K562 (cell line): Measurements from ENCODE around the gene SUPT5H. TPM values are rescaled to one million over a fixed set of nuclear protein-coding genes. Genes with fewer than 3 reads are reported as not detected.
A peak's percentile ranks its signal among the peaks of the same experiment; 100 is the strongest.

Experiments
- BCOR ChIP-seq: fragments of 450-650 bp; IDR thresholded peaks from 2 replicates; pipeline ENCODE4 v1.6.1; 2016
- CCAR2 ChIP-seq: fragments of 200-400 bp; formaldehyde crosslinking; IDR thresholded peaks from 2 replicates; pipeline ENCODE4 v1.6.1; 2017; ENCODE audit warnings: mild to moderate bottlenecking, low read depth, low read length
- CCNT2 ChIP-seq: IDR thresholded peaks from 2 replicates; pipeline ENCODE4 v1.6.1; 2011; ENCODE audit warnings: borderline replicate concordance, low read depth, mild to moderate bottlenecking, moderate library complexity, mixed read lengths, low read length; ENCODE audit not compliant: insufficient read length; ENCODE audit errors: extremely low read depth
- CTCF ChIP-seq, 3 experiments: IDR thresholded peaks in 2 of 3; conservative IDR thresholded peaks in 1 of 3; 2 replicates each; pipeline ENCODE4 v1.5.1; 2011 to 2012; ENCODE audit warnings: low read length in 3 of 3, mild to moderate bottlenecking in 3 of 3, control low read depth in 2 of 3, improper control_type of control experiment in 1 of 3, inconsistent platforms in 1 of 3, low read depth in 1 of 3, mixed read lengths in 1 of 3, moderate library complexity in 1 of 3; ENCODE audit not compliant: insufficient read depth in 2 of 3
- DIDO1 ChIP-seq: fragments of 450-650 bp; IDR thresholded peaks from 2 replicates; pipeline ENCODE4 v1.6.1; 2016; ENCODE audit warnings: low read depth, missing biosample characterization, missing genetic modification characterization
- ESRRB ChIP-seq: fragments of 250-450 bp; sonication (Bioruptor Pico); IDR thresholded peaks from 2 replicates; pipeline ENCODE4 v1.5.0; 2020; ENCODE audit warnings: mild to moderate bottlenecking, moderate library complexity, borderline replicate concordance
- FIP1L1 ChIP-seq: fragments of 200-400 bp; formaldehyde crosslinking; IDR thresholded peaks from 2 replicates; pipeline ENCODE4 v1.6.1; 2018; ENCODE audit warnings: mild to moderate bottlenecking, low read depth, low read length; ENCODE audit not compliant: poor library complexity, severe bottlenecking
- HEY1 ChIP-seq: fragments of 250-450 bp; sonication (Bioruptor Pico); IDR thresholded peaks from 2 replicates; pipeline ENCODE4 v1.5.0; 2020; ENCODE audit warnings: mild to moderate bottlenecking, moderate library complexity, borderline replicate concordance
- MCM5 ChIP-seq: fragments of 450-650 bp; IDR thresholded peaks from 2 replicates; pipeline ENCODE4 v1.6.1; 2016; ENCODE audit warnings: low read depth
- PRMT5 ChIP-seq: sonication (generic); formaldehyde crosslinking; IDR thresholded peaks from 2 replicates; pipeline ENCODE4 v1.5.0; 2020; ENCODE audit warnings: missing genetic modification reagents
- RBM15 ChIP-seq: fragments of 200-400 bp; formaldehyde crosslinking; IDR thresholded peaks from 2 replicates; pipeline ENCODE4 v1.6.1; 2018; ENCODE audit warnings: mild to moderate bottlenecking, low read length, moderate library complexity; ENCODE audit not compliant: insufficient read depth
- SMAD4 ChIP-seq: fragments of 250-450 bp; sonication (Bioruptor Pico); conservative IDR thresholded peaks from 2 replicates; pipeline ENCODE4 v1.8.0; 2021; ENCODE audit warnings: inconsistent platforms, mild to moderate bottlenecking, moderate library complexity
- STAT5B ChIP-seq: fragments of 250-450 bp; sonication (Bioruptor Pico); IDR thresholded peaks from 2 replicates; pipeline ENCODE4 v1.8.0; 2021; ENCODE audit warnings: mild to moderate bottlenecking, inconsistent platforms
- SUPT5H ChIP-seq: fragments of 450-650 bp; IDR thresholded peaks from 2 replicates; pipeline ENCODE4 v1.6.1; 2016
- TCF15 ChIP-seq: fragments of 250-450 bp; sonication (Bioruptor Pico); IDR thresholded peaks from 2 replicates; pipeline ENCODE4 v1.8.0; 2022; ENCODE audit warnings: moderate library complexity, mild to moderate bottlenecking, inconsistent platforms
- XRCC5 ChIP-seq: fragments of 200-400 bp; formaldehyde crosslinking; IDR thresholded peaks from 2 replicates; pipeline ENCODE4 v1.6.1; 2017; ENCODE audit warnings: low read depth, mild to moderate bottlenecking, low read length
- ZC3H11A ChIP-seq: IDR thresholded peaks from 2 replicates; pipeline ENCODE4 v1.6.1; 2012; ENCODE audit warnings: low read depth, low read length, improper control_type of control experiment
- ZC3H4 ChIP-seq: sonication (generic); formaldehyde crosslinking; IDR thresholded peaks from 2 replicates; pipeline ENCODE4 v1.9.0; 2021; ENCODE audit warnings: missing genetic modification reagents, borderline replicate concordance
- ZNF507 ChIP-seq: conservative IDR thresholded peaks from 2 replicates; pipeline ENCODE4 v1.6.1; 2017; ENCODE audit warnings: missing genetic modification characterization, missing compliant biosample characterization
- ZNF764 ChIP-seq: fragments of 250-450 bp; sonication (Bioruptor Pico); IDR thresholded peaks from 2 replicates; pipeline ENCODE4 v1.4.0; 2020; ENCODE audit warnings: low read depth, mild to moderate bottlenecking, moderate library complexity
- ZNF77 ChIP-seq: fragments of 250-450 bp; sonication (Bioruptor Pico); IDR thresholded peaks from 2 replicates; pipeline ENCODE4 v1.5.0; 2020
- polyA plus RNA-seq, 8 experiments: library from polyadenylated mRNA; depleted of rRNA in 4 of 8; stranded (reverse) in 5 of 8; unstranded in 3 of 8; fragments of >200 nt; fragmentation: Nextera tagmentation in 2 of 8; fragmentation: Illumina TruSeq in 1 of 8; extraction: Ambion mirVana in 2 of 8; extraction: Trizol in 1 of 8; gene quantifications; 2 replicates each; pipeline versions ENCODE4 v1.2.1 to v1.2.3, GENCODE V29; 2011 to 2014; ENCODE audit warnings: inconsistent platforms in 1 of 8, missing spikeins in 1 of 8
- total RNA-seq, 7 experiments: library from RNA; depleted of rRNA in 6 of 7; stranded (reverse); fragments of >200 nt in 6 of 7; fragmentation: Illumina TruSeq in 2 of 7; extraction: Trizol in 2 of 7; gene quantifications; 2 replicates each; pipeline versions ENCODE4 v1.2.1 to v1.2.3, GENCODE V29; 2011 to 2021; ENCODE audit warnings: low replicate concordance in 1 of 7
- TF ChIP-seq, protein P1 (sequence below): IDR thresholded peaks from 2 replicates; pipeline ENCODE4 v1.6.1; 2012; ENCODE audit warnings: low read depth, low read length, improper control_type of control experiment, borderline replicate concordance
- TF ChIP-seq, protein P2 (sequence below): sonication (generic); formaldehyde crosslinking; IDR thresholded peaks from 2 replicates; pipeline ENCODE4 v1.8.0; 2022; ENCODE audit warnings: mild to moderate bottlenecking, missing genetic modification reagents

Gene SUPT5H
- total and polyA plus RNA-seq, 9 of the 15 experiments (the other 6 are each of a cell fraction or from before 2014, with no cell fraction given) = 13.3 to 85.9 (median 35.9) TPM

DNA sequence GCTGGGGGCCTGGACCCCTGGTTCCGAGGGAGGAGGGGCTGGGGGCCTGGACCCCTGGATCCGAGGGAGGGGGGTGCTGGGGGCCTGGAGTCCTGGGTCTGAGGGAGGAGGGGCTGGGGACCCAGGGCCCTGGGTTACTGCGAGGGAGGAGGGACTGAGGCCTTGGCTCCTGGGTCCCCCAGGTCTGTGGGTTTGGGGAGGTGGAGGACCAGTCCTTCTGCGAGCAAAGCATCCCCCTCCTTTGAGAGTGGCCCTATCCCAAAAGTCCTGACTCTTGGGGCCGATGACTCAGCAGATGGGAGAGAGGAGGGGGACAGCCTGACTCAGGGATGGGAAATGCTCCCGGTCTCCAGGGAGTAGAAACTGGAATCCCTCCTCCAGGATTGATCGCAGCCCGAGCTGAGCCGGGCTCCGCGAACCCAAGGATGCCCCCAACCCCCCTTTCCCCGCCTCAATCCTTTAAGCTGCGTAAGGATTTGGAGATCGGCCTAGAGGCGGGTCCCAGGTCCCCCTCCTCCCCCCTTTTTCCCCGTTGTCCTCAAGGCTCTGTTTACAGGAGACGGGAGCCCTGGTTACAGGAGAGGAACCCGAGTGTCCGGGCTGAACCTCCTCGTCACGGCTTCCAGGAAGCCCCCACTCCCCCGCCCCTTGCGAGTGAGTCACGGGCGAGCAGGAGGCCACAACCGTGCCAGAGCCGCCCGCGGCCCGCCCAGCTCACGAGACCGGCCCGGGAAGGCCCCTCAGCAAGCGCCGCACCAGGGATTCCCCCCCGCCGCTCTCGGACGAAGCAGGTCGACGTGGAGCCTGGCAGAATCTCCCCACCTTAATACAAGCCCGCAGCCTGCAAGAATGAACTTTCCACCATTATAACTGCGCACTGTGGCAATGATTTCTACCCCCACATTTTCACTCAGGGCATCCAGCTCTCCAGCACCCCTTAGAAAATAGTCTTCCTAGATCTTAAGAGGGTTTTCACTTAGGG, 41.8 kb upstream of the SUPT5H start (continued):
- TF ChIP-seq, protein P1, sequence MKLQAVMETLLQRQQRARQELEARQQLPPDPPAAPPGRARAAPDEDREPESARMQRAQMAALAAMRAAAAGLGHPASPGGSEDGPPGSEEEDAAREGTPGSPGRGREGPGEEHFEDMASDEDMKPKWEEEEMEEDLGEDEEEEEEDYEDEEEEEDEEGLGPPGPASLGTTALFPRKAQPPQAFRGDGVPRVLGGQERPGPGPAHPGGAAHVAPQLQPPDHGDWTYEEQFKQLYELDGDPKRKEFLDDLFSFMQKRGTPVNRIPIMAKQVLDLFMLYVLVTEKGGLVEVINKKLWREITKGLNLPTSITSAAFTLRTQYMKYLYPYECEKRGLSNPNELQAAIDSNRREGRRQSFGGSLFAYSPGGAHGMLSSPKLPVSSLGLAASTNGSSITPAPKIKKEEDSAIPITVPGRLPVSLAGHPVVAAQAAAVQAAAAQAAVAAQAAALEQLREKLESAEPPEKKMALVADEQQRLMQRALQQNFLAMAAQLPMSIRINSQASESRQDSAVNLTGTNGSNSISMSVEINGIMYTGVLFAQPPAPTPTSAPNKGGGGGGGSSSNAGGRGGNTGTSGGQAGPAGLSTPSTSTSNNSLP = no peak
- TF ChIP-seq ESRRB = no peak
- TF ChIP-seq ZC3H11A = no peak
- TF ChIP-seq, protein P2, sequence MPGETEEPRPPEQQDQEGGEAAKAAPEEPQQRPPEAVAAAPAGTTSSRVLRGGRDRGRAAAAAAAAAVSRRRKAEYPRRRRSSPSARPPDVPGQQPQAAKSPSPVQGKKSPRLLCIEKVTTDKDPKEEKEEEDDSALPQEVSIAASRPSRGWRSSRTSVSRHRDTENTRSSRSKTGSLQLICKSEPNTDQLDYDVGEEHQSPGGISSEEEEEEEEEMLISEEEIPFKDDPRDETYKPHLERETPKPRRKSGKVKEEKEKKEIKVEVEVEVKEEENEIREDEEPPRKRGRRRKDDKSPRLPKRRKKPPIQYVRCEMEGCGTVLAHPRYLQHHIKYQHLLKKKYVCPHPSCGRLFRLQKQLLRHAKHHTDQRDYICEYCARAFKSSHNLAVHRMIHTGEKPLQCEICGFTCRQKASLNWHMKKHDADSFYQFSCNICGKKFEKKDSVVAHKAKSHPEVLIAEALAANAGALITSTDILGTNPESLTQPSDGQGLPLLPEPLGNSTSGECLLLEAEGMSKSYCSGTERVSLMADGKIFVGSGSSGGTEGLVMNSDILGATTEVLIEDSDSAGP (CRISPR knock-in tag) = no peak
- TF ChIP-seq TCF15 (CRISPR knock-in tag) = no peak
- peak; percentile 70 for TF ChIP-seq BCOR
- no peak for TF ChIP-seq PRMT5
- no peak for TF ChIP-seq ZNF507
- no peak for TF ChIP-seq STAT5B
- TF ChIP-seq CCNT2 = peak; percentile 98
- TF ChIP-seq RBM15 = no peak
- TF ChIP-seq DIDO1 (tag) = no peak
- TF ChIP-seq SMAD4 (CRISPR knock-in tag) = peak; percentile 74; the same call in 1 of the 2 replicates
- no peak for TF ChIP-seq CCAR2
- no peak for TF ChIP-seq ZNF764 (CRISPR knock-in tag)
- no peak for TF ChIP-seq XRCC5
- no peak for TF ChIP-seq ZNF77 (CRISPR knock-in tag)
- TF ChIP-seq FIP1L1 = no peak
- no peak for TF ChIP-seq CTCF (IDR thresholded peaks at IDR 0.05 in 2 of 3, conservative IDR thresholded peaks at IDR 0.05 in 1 of 3; ENCODE audit: insufficient read depth in 2 of 3, low read depth in 1 of 3, low read length in 3 of 3)
- TF ChIP-seq SUPT5H = no peak
- no peak for TF ChIP-seq ZC3H4 (CRISPR knock-in tag)
- no peak for TF ChIP-seq MCM5
- TF ChIP-seq HEY1 = no peak
